KG1 (cell line): ENCODE measurements around the gene RBM47.
"Not testable (repeated sequence)": the region's sequence is repeated elsewhere in the genome, so short reads cannot be mapped to it uniquely, and the experiment has no call there.

ENCODE experiments used
- DNase-seq: peaks from one replicate; lab custom pipeline; 2025; lab: John Stamatoyannopoulos, UW

The RBM47 gene

DNA sequence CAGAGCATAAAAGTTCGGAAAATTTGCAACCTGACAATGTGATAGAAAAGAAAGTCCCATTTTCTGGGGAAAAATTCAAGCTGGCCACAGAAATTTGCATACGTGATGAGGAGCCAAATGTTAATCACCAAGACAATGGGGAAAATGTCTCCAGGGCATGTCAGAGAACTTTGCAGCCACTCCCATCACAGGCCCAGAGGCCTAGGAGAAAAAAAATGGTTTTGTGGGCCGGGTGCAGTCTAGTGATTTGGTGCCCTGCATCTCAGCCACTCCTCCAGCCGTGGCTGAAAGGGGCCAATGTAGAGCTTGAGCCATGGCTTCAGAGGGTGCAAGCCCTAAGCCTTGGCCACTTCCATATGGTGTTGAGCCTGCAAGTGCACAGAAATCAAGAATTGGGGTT, 223.3 kb downstream of the RBM47 start:
- DNase-seq = no peak

DNA sequence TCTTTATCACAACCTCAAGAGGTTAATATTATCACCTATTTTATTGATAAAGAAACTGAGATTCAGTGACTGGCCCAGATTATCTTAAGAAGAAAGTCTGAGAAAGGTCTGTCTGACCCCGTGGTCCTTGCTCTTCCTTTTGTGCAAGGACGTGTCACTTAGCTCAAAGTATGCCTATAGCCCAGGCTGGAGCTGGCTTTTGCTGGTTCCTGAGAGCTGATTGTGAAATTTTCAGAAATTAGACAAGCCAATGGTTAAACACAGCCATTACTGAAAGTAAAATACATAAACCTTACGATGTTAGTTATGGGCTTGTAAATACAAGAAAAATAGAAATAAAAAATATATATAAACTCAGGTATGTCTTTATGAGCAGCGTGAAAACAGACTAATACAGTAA, 224.5 kb downstream of the RBM47 start:
- no peak for DNase-seq

DNA sequence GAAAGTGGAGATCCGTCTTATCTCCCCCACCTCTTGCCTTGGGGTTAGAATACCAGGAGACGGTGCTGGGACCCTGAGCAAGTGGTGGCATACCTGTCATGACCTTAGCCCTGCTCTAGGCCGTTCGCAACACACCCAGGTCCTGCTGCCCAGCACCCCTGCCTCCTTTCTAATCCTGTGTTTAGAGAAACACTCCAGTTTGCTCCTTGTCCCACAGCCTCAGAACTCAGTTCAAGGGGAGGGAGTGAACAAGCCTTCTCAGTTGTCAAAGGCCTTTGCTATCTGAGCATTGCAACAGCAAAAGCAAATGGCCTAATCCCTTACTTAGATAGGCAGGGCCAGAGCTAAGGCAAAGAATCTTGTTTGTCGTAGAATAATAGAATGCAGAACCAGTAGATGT, 226.6 kb downstream of the RBM47 start:
- no peak for DNase-seq

GRCh38 chr4:40402556-40402955, 227.1 kb downstream of the RBM47 start:
- DNase-seq = no peak

DNA sequence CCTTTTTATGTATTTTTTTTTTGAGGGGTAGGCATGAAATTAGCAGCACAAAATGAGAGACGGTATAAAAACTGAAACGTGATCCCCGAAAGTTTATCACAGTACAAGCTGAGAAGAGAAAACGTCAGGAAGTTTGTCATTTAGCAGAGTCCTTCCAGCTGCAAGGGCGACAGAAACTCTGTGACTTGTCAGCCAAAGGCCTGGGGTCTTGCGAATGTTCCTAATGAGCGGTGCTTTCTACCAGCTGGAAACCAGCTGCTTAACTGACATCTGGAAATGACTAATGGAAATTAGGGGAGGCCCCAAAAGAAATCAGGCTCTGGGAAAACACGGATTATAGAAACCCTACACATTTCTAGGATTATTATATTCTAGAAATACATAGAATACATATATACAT, 228.0 kb downstream of the RBM47 start:
- no peak for DNase-seq

GRCh38 chr4:40401096-40401495, 228.6 kb downstream of the RBM47 start:
- no peak for DNase-seq

- DNase-seq = no peak
Observed at GRCh38 chr4:40399578-40399977, 230.1 kb downstream of the RBM47 start.

DNA sequence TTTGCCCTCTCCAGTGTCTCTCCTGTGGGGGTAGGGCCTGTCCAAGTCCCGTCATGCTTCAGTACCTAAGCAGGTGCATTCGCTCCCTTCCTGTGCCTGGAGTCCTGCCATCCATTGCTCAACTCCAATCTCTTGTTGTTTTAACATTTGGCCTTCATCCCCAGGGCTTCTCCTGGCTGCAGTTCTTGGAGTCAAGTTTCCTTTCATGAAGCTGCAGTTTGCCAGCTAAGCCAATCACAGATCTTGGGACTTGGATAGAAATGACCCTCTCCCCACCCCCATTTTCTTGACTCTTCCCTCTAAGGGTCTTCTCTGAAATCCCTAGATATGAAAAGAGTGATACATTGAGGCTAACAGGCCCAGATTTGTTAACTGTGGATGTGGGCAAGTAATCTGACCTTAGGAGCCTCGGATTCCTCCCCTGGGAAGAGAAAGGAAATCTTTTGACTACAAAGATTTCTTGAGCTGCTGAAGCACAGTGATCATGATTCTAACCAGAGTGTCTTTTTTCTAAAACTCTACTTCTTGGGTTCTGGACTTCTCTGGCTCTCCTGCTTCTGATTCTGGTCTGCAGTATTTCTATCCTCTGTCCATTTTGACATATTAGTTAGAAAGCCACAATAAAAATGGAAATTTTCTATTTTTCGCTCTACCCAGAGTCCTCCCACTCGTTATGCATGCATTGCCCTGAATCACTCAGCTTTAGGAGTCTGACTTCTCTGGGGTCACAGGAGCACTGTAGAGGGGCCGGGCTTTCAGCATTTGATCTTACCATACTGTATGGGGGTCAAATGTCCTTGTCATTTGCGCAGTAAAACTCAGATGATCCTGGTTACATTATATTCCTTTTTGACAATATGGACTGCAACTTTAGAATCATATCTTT, 233.5 kb downstream of the RBM47 start:
- DNase-seq = no peak

DNA sequence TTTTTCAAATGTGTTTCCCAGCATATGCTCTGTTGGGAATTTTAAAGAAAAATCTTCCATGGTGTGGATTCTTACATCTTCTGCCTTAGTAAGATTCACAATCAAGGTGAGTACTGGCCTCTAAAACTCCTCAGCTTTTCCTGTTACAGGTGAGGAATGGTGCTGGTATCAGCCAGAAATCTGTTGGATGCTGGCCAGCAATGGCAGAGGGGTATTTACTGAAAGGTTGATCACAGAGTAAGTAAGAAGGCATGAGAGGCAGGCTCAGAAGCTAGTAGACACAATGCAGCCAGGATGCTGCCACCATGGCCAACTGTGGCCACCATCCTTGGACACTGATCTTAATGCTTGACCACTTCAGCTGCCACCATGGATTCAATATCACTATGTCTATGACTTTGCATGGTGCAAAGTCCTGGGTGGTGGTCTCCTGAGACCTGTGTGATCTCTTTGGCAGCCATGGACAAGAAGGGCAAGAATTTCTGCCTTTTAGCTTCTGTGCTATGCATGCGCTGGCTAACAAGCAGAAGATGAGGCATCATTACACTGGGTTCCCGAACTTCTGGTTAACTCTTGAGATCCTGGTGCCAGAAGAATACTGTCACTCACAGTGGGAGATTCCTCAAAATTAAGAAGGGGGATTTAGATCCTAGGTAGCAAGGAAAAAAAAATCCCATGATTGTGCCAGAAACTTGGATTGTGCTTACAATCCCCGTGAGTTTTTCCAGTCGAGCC, 234.3 kb downstream of the RBM47 start:
- no peak for DNase-seq

DNA sequence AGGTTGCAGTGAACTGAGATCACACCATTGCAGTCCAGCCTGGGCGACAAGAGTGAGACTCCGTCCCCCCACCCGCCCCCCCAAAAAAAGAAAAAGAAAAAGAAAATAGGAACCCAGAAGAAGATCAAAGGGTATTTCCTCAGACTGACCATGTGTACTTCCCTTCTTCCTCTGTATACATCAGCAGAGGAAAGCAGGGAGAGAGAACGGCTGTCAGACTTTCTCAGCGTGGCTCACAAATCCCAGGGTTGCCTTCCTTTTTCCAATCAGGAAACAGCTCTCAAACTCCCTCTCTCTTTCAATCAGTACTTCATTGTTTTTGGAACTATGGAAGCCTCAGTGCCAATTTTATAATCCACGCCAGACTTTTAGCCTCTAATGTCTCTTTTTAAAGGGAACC, 235.4 kb downstream of the RBM47 start:
- no peak for DNase-seq

DNA sequence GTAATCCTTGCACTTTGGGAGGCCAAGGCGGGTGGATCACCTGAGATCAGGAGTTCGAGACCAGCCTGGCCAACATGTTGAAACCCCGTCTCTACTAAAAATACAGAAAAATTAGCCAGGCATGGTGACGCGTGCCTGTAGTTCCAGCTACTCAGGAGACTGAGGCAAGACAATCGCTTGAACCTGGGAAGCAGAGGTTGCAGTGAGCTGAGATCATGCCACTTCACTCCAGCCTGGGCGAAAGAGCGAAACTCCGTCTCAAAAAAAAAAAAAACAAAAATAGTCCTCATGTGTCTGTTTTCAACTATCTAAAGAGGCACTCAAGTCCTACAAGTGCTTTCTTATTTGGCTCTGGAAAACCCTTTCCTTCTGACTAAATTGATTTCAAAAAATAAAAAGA, 237.4 kb downstream of the RBM47 start:
- not testable (repeated sequence) for DNase-seq

DNA sequence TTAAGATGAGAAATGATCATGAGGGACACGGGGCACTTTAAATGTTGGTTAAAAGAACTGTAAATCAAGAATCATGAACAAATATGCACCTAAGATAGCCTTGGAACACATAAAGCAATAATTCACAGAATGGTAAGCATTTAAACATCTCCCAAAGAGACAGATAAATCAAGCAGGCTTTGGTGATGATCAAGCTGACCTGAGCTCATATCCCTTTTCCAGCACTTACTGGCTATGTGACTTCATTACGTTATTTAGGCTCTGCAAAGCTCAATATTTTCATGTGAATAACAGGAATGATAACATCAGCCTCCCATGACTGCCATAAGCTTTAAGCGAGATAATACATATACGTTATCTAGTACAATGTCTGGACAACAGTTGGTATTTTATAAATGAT, 239.7 kb downstream of the RBM47 start:
- no peak for DNase-seq

DNA sequence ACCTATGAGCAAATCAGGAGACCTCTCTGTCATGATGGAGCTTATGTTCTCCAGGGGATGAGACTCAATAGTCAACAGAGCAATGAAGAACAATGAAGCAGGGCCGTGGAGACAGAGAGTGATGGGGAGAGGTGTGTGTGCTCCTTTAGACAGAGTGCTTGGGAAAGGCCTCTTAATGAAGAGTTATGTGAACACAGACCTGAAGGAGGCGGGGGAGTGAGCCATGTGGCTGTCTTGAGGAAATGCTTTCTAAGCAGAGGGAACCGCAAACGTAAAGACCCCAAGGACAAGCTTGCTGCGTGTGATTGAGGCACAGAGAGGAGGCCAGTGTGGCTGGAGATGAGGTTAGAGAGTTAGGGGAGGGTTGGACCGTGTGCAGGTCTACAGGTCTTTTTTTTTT, 241.4 kb downstream of the RBM47 start:
- DNase-seq = no peak

- no peak for DNase-seq
Observed at GRCh38 chr4:40380647-40381046, 249.0 kb downstream of the RBM47 start.

- DNase-seq = no peak
Observed at GRCh38 chr4:40379248-40379647, 250.4 kb downstream of the RBM47 start.

DNA sequence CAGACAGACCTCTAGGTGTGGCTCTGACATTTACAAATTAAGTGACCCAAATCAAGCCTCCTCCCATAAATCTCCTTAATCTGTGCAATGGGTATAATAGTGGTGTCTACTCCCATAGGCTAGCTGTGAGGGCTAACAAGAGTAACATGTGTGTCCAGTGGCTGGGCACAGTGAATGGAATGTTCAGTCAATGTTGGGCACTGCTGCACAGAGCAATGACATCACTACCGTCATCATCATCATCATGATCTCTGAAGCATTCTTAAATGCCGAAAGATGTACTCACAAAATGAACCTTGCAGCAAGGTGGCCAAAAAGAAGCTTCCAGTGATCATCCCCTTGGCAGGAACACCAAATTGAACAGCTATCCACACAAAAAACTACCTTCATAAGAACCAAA, 251.0 kb downstream of the RBM47 start:
- no peak for DNase-seq

DNA sequence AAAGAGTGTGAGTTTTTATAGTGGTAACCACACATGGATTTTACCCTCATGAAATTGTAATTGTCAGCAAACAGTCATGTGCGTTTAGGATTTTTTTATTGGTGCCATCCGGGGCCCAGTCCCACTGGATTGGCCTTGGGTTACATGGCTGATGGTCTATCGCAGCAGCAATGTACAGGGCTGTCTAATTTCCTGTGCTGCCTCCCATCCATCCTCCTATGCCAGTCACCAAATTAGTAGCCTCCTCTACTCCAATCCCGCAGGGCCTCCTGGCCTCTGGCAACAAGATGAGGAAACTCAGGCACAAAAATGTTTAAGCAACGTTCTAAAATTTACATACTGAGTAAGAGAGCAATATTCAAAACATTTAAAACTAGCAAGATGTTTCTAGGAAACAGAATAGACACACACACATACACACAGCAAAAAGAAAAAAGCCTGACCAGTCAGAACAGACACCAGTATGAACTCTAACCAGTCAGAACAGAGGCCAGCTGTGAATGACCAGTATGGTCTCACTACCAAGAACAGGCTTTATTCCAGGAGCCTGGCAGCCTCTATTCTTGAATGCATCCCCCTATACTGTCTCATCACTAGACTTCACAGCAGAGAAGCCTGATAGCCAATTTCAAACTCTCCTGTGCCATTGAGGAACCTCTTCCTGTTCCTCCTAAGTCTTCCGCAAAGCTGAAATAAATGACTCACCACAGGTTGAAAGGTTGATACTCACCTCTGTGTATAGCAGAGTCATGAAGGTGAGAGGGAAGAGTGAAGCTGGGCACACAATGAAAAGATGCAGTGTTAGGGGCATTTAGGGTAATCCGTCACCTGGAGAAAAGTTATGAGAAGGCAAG, 251.9 kb downstream of the RBM47 start:
- no peak for DNase-seq

DNA sequence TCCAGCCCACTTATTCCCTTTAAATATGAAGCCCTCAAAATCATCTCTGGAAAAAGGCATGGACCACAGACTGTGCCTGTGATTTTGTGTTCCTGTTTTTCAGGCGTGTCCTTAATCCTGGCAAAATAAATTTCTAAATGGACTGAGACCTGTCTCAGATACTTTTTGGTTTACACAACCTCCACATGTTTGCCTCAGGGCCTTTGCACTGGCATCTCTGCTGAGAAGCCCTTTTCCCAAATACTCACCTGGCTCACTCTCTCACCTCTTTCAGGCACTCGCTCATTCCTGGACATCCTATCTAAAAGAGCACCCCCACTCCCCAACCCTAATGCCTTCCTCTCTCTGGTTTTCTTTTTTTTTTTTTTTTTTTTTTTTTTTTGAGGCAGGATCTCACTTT, 254.0 kb downstream of the RBM47 start:
- DNase-seq = no peak

DNA sequence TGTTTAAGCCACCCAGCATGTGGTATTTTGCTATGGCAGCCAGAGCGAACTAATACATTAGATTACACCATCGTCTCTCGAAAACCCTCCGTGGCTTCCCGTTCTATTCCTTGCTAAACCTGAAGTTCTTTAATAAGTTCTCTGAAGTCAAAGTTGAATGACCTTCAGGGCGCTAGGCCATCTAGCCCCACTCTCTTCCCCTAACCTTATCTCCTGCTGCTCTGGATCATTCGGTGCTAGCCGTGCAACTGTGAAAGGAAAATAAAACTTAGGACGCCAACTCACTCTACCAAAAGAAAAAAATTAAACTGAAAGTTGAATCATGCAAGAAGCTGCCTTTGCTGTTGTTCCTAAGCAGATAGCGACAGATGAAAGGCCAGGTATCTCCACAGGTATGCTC, 254.6 kb downstream of the RBM47 start:
- DNase-seq = no peak

- no peak for DNase-seq
Observed at GRCh38 chr4:40373636-40374035, 256.0 kb downstream of the RBM47 start.
